Measurements from ENCODE around the gene USH2A.

USH2A gene

GRCh38 chr1:215905493-215906115 lies 517.6 kb downstream of the USH2A start:
- no peak for DNase-seq

- DNase-seq: no peak
Observed at GRCh38 chr1:215900684-215901083, 522.6 kb downstream of the USH2A start.

GRCh38 chr1:215899901-215900300 lies 523.3 kb downstream of the USH2A start:
- DNase-seq: no peak

- no peak for DNase-seq
Observed at GRCh38 chr1:215895893-215896292, 527.4 kb downstream of the USH2A start.

- DNase-seq: no peak
Observed at GRCh38 chr1:215895276-215895675, 528.0 kb downstream of the USH2A start.

GRCh38 chr1:215894617-215895016 lies 528.6 kb downstream of the USH2A start:
- DNase-seq: no peak

- no peak for DNase-seq
Observed at GRCh38 chr1:215891266-215892057, 531.8 kb downstream of the USH2A start.

GRCh38 chr1:215890438-215890837 lies 532.8 kb downstream of the USH2A start:
- DNase-seq: no peak

GRCh38 chr1:215889871-215890270 lies 533.4 kb downstream of the USH2A start:
- no peak for DNase-seq

GRCh38 chr1:215888159-215888558 lies 535.1 kb downstream of the USH2A start:
- no peak for DNase-seq

GRCh38 chr1:215887627-215888026 lies 535.6 kb downstream of the USH2A start:
- no peak for DNase-seq

- no peak for DNase-seq
Observed at GRCh38 chr1:215883004-215883403, 540.2 kb downstream of the USH2A start.

GRCh38 chr1:215878843-215879242 lies 544.4 kb downstream of the USH2A start:
- DNase-seq: no peak

GRCh38 chr1:215878128-215878527 lies 545.1 kb downstream of the USH2A start:
- DNase-seq: no peak

GRCh38 chr1:215877452-215877951 lies 545.7 kb downstream of the USH2A start:
- no peak for DNase-seq

- no peak for DNase-seq
Observed at GRCh38 chr1:215875712-215876111, 547.5 kb downstream of the USH2A start.

- no peak for DNase-seq
Observed at GRCh38 chr1:215875236-215875635, 548.0 kb downstream of the USH2A start.

GRCh38 chr1:215872658-215873057 lies 550.6 kb downstream of the USH2A start:
- no peak for DNase-seq

GRCh38 chr1:215868500-215868899 lies 554.7 kb downstream of the USH2A start:
- no peak for DNase-seq

GRCh38 chr1:215865060-215865459 lies 558.2 kb downstream of the USH2A start:
- no peak for DNase-seq

- DNase-seq: no peak
Observed at GRCh38 chr1:215863796-215864195, 559.5 kb downstream of the USH2A start.

- DNase-seq: no peak
Observed at GRCh38 chr1:215860833-215861232, 562.4 kb downstream of the USH2A start.

GRCh38 chr1:215857317-215857716 lies 565.9 kb downstream of the USH2A start:
- no peak for DNase-seq

GRCh38 chr1:215845234-215845891 lies 577.9 kb downstream of the USH2A start:
- DNase-seq: no peak
